ENCODE data around the gene KRT36.

- no peak for TF ChIP-seq EZH2 (IDR thresholded peaks at IDR 0.05; ENCODE audit: low read depth, low read length, severe bottlenecking)
- TF ChIP-seq, protein P1, sequence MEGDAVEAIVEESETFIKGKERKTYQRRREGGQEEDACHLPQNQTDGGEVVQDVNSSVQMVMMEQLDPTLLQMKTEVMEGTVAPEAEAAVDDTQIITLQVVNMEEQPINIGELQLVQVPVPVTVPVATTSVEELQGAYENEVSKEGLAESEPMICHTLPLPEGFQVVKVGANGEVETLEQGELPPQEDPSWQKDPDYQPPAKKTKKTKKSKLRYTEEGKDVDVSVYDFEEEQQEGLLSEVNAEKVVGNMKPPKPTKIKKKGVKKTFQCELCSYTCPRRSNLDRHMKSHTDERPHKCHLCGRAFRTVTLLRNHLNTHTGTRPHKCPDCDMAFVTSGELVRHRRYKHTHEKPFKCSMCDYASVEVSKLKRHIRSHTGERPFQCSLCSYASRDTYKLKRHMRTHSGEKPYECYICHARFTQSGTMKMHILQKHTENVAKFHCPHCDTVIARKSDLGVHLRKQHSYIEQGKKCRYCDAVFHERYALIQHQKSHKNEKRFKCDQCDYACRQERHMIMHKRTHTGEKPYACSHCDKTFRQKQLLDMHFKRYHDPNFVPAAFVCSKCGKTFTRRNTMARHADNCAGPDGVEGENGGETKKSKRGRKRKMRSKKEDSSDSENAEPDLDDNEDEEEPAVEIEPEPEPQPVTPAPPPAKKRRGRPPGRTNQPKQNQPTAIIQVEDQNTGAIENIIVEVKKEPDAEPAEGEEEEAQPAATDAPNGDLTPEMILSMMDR (IDR thresholded peaks at IDR 0.05; ENCODE audit: control extremely low read depth in 1 of 3, insufficient read depth in 1 of 3, low read depth in 1 of 3, low read length in 3 of 3), result no peak
Measured at GRCh38 chr17:41486316-41486715, 3.4 kb downstream of the KRT36 start.
